Breast epithelium (tissue), 4 donors: ENCODE measurements around the gene EFCAB14. TPM values are rescaled to one million over a fixed set of nuclear protein-coding genes. Genes with fewer than 3 reads are reported as not detected.
A peak's percentile ranks its signal among the peaks of the same experiment; 100 is the strongest.
"Not testable (repeated sequence)": the region's sequence is repeated elsewhere in the genome, so short reads cannot be mapped to it uniquely, and the experiment has no call there.

ENCODE experiments used
- DNase-seq, 2 donors: peaks; one replicate each; pipeline ENCODE4 v3.0.0-alpha.2; 2019; ENCODE audit warnings: low spot score in 2 of 2
- H3K27ac ChIP-seq, 2 donors: fragments of 200-600 bp; sonication (generic) in 1 of 2; one replicate each; pipeline ENCODE4 v1.5.1; 2016 to 2019; ENCODE audit warnings: mild to moderate bottlenecking in 1 of 2
- H3K27me3 ChIP-seq, 2 donors: fragments of 200-600 bp; sonication (generic) in 1 of 2; one replicate each; pipeline versions ENCODE4 v1.5.1 to v1.6.0; 2017 to 2019; ENCODE audit warnings: control low read depth in 1 of 2, mild to moderate bottlenecking in 1 of 2
- H3K36me3 ChIP-seq: fragments of 200-600 bp; one replicate; pipeline ENCODE4 v1.5.1; 2019
- H3K4me1 ChIP-seq, 2 donors: fragments of 200-600 bp; sonication (generic); one replicate each; pipeline ENCODE4 v1.5.1; 2016 to 2019; ENCODE audit warnings: control low read depth in 1 of 2
- H3K4me3 ChIP-seq, 3 donors: fragments of 200-600 bp; sonication (generic); 1 replicate in 2 of 3; 2 replicates in 1 of 3; pipeline ENCODE4 v1.5.1; 2016 to 2019; ENCODE audit warnings: mild to moderate bottlenecking in 3 of 3, moderate library complexity in 2 of 3
- H3K9me3 ChIP-seq, 2 donors: fragments of 200-600 bp; sonication (generic) in 1 of 2; one replicate each; pipeline ENCODE4 v1.5.1; 2016 to 2019; ENCODE audit warnings: control low read depth in 1 of 2
- CTCF ChIP-seq, 3 donors: fragments of 450-650 bp; IDR thresholded peaks; one replicate each; pipeline ENCODE4 v1.5.1; 2016 to 2017; ENCODE audit warnings: antibody characterized with exemption in 3 of 3, mild to moderate bottlenecking in 3 of 3, moderate library complexity in 3 of 3
- POLR2A ChIP-seq: fragments of 450-650 bp; IDR thresholded peaks from one replicate; pipeline ENCODE4 v1.6.1; 2016; ENCODE audit warnings: antibody characterized with exemption, mild to moderate bottlenecking, moderate library complexity
- POLR2AphosphoS5 ChIP-seq, 3 donors: sonication (generic); formaldehyde crosslinking; IDR thresholded peaks; one replicate each; pipeline ENCODE4 v1.6.1; 2017; ENCODE audit warnings: antibody characterized with exemption in 3 of 3
- intact Hi-C: fragments of 100-400 bp; cut with DNase I; formaldehyde crosslinking; loops from one replicate; pipeline ENCODE4 v1.15.1; 2023; ENCODE audit warnings: low total_unique reads
- total RNA-seq, 3 donors: library from RNA; depleted of rRNA; stranded (reverse); fragments of >200 nt; gene quantifications; one replicate each; pipeline ENCODE4 v1.1.0, GENCODE V29; 2016

The EFCAB14 gene
- total RNA-seq, 3 donors from 2014 or later = 92.8 to 128 (median 106) TPM

- H3K27me3 ChIP-seq = no peaks in the 10 kb centered on the region
- no peak overlapping the region for H3K27ac ChIP-seq
- H3K36me3 ChIP-seq = no peaks in the 10 kb centered on the region
- DNase-seq = no peak
- intact Hi-C loops = no loop called here
- no peaks in the 10 kb centered on the region for H3K4me1 ChIP-seq
- no peaks in the 10 kb centered on the region for H3K9me3 ChIP-seq
- no peak overlapping the region for H3K4me3 ChIP-seq
- TF ChIP-seq POLR2AphosphoS5 (IDR thresholded peaks at IDR 0.05) = no peak
- no peak for TF ChIP-seq CTCF (IDR thresholded peaks at IDR 0.05)
- no peak for TF ChIP-seq POLR2A
Observed at GRCh38 chr1:46725736-46726108, 6.8 kb upstream of the EFCAB14 start.

- no peaks in the 10 kb centered on the region for H3K36me3 ChIP-seq
- DNase-seq = peak in 1 of 2 donors; percentile 43
- no peak overlapping the region for H3K27ac ChIP-seq
- TF ChIP-seq CTCF (IDR thresholded peaks at IDR 0.05) (peak; percentile 27 to 81 (median 80)), POLR2AphosphoS5 (IDR thresholded peaks at IDR 0.05) (no peak)
- no peaks in the 10 kb centered on the region for H3K27me3 ChIP-seq
- intact Hi-C loops = no loop called here
- no peaks in the 10 kb centered on the region for H3K4me1 ChIP-seq
- H3K9me3 ChIP-seq = no peaks in the 10 kb centered on the region
- H3K4me3 ChIP-seq = no peak overlapping the region
Observed at GRCh38 chr1:46724991-46725735, 6.2 kb upstream of the EFCAB14 start.

GRCh38 chr1:46723901-46724300 lies 5.0 kb upstream of the EFCAB14 start:
- Histone ChIP-seq H3K27ac (no peak overlapping the region), H3K9me3 (no peaks in the 10 kb centered on the region), H3K4me1 (no peaks in the 10 kb centered on the region), H3K36me3 (no peaks in the 10 kb centered on the region), H3K4me3 (no peak overlapping the region), H3K27me3 (no peaks in the 10 kb centered on the region)
- intact Hi-C loops = no loop called here
- TF ChIP-seq CTCF (IDR thresholded peaks at IDR 0.05) = no peak
- TF ChIP-seq POLR2A = no peak
- TF ChIP-seq POLR2AphosphoS5 (IDR thresholded peaks at IDR 0.05) = no peak
- no peak for DNase-seq

- Histone ChIP-seq H3K27ac (no peak overlapping the region), H3K27me3 (no peaks in the 10 kb centered on the region), H3K36me3 (no peaks in the 10 kb centered on the region), H3K9me3 (no peaks in the 10 kb centered on the region), H3K4me3 (no peak overlapping the region), H3K4me1 (peaks cover 4 to 9% of the 10 kb centered on the region in 2 donors)
- intact Hi-C loops = no loop called here
- no peak for DNase-seq
- no peak for TF ChIP-seq CTCF (IDR thresholded peaks at IDR 0.05)
- TF ChIP-seq POLR2A = no peak
- TF ChIP-seq POLR2AphosphoS5 (IDR thresholded peaks at IDR 0.05) = no peak
Observed at GRCh38 chr1:46721686-46722205, 2.8 kb upstream of the EFCAB14 start.

GRCh38 chr1:46721204-46721603 lies 2.3 kb upstream of the EFCAB14 start:
- Histone ChIP-seq H3K4me1 (peaks cover 4 to 9% of the 10 kb centered on the region in 2 donors), H3K27me3 (no peaks in the 10 kb centered on the region), H3K4me3 (no peak overlapping the region), H3K9me3 (no peaks in the 10 kb centered on the region), H3K27ac (no peak overlapping the region), H3K36me3 (no peaks in the 10 kb centered on the region)
- intact Hi-C loops = no loop called here
- no peak for DNase-seq
- TF ChIP-seq POLR2A (no peak), POLR2AphosphoS5 (IDR thresholded peaks at IDR 0.05) (no peak), CTCF (IDR thresholded peaks at IDR 0.05) (no peak)

- H3K4me3 ChIP-seq, H3K27ac ChIP-seq, H3K4me1 ChIP-seq, H3K27me3 ChIP-seq, DNase-seq, H3K9me3 ChIP-seq, H3K36me3 ChIP-seq, intact Hi-C loops: not testable (repeated sequence)
Observed at GRCh38 chr1:46720319-46720718, 1.4 kb upstream of the EFCAB14 start.
